IMR-90 (cell line): ENCODE measurements around the gene SORCS1. TPM values are rescaled to one million over a fixed set of nuclear protein-coding genes. Genes with fewer than 3 reads are reported as not detected.

Source experiments
- ATAC-seq: fragments of 200-7000 bp; cut with Tn5 transposase; 2 replicates; pipeline ENCODE4 v1.9.1; 2020; ENCODE audit warnings: low read depth, mild to moderate bottlenecking, moderate library complexity
- BruUV-seq: library from RNA; stranded (reverse); fragments of 400-500 nt; replicated peaks from 2 replicates; lab custom pipeline; 2021; lab: Mats Ljungman, UMichigan
- CTCF ChIA-PET: fragments of 300-600 bp; formaldehyde crosslinking; extraction: SDS; loops from one replicate; lab custom pipeline; 2021; ENCODE audit warnings: antibody characterized with exemption; lab: Yijun Ruan, JAX
- POLR2A ChIA-PET: fragments of 300-600 bp; sonication (Branson Sonifier 250); formaldehyde crosslinking; loops from one replicate; lab custom pipeline; 2022; ENCODE audit warnings: antibody characterized with exemption; ENCODE audit not compliant: unreplicated experiment; lab: Charles Lee
- DNase-seq: peaks from one replicate; pipeline ENCODE4 v3.0.0; 2013
- H2AFZ ChIP-seq: replicated peaks from 2 replicates; pipeline ENCODE3; 2013; ENCODE audit warnings: low read length, mild to moderate bottlenecking; ENCODE audit not compliant: poor library complexity
- H2AK5ac ChIP-seq: 2 replicates; pipeline ENCODE4 v1.6.1; 2013; ENCODE audit warnings: low read depth, low read length, inconsistent platforms
- H2AK9ac ChIP-seq: replicated peaks from 2 replicates; pipeline ENCODE3; 2013; ENCODE audit warnings: mild to moderate bottlenecking, low read depth, low read length, moderate library complexity; ENCODE audit not compliant: poor library complexity
- H2BK120ac ChIP-seq: 2 replicates; pipeline ENCODE4 v1.6.1; 2013; ENCODE audit warnings: low read depth, low read length, inconsistent platforms
- H2BK15ac ChIP-seq: 3 replicates; pipeline ENCODE4 v1.6.1; 2013; ENCODE audit warnings: low read depth, low read length, inconsistent platforms
- H2BK20ac ChIP-seq: 2 replicates; pipeline ENCODE4 v1.6.1; 2013; ENCODE audit warnings: low read depth, mild to moderate bottlenecking, inconsistent platforms, low read length, moderate library complexity
- H2BK5ac ChIP-seq: 2 replicates; pipeline ENCODE4 v1.6.1; 2013; ENCODE audit warnings: mild to moderate bottlenecking, low read depth, low read length, inconsistent platforms; ENCODE audit not compliant: poor library complexity, severe bottlenecking
- H3K14ac ChIP-seq: replicated peaks from 2 replicates; pipeline ENCODE4 v1.6.1; 2013; ENCODE audit warnings: low read depth, low read length, inconsistent platforms
- H3K18ac ChIP-seq: 2 replicates; pipeline ENCODE4 v1.6.1; 2013; ENCODE audit warnings: low read depth, low read length, control low read depth
- H3K23ac ChIP-seq: 2 replicates; pipeline ENCODE4 v1.6.1; 2013; ENCODE audit warnings: low read depth, low read length, inconsistent platforms
- H3K27ac ChIP-seq: 2 replicates; pipeline ENCODE4 v1.5.1; 2013; ENCODE audit warnings: mild to moderate bottlenecking, control low read depth, low read length; ENCODE audit not compliant: insufficient read depth
- H3K27me3 ChIP-seq: 2 replicates; pipeline ENCODE4 v1.6.1; 2013; ENCODE audit warnings: low read length; ENCODE audit not compliant: control insufficient read depth, insufficient read depth
- H3K36me3 ChIP-seq: 2 replicates; pipeline ENCODE4 v1.6.1; 2013; ENCODE audit warnings: low read length, mixed read lengths; ENCODE audit not compliant: control insufficient read depth, insufficient read depth
- H3K4ac ChIP-seq: 2 replicates; pipeline ENCODE4 v1.6.1; 2013; ENCODE audit warnings: low read depth, low read length, inconsistent platforms
- H3K4me1 ChIP-seq: 2 replicates; pipeline ENCODE4 v1.6.1; 2013; ENCODE audit warnings: low read length, mixed read lengths; ENCODE audit not compliant: control insufficient read depth, insufficient read depth
- H3K4me2 ChIP-seq: 2 replicates; pipeline ENCODE4 v1.6.1; 2013; ENCODE audit warnings: low read depth, mild to moderate bottlenecking, control low read depth, low read length, moderate library complexity
- H3K4me3 ChIP-seq: 2 replicates; pipeline ENCODE4 v1.5.1; 2013; ENCODE audit warnings: low read depth, mild to moderate bottlenecking, control low read depth, low read length, moderate library complexity; ENCODE audit not compliant: insufficient read depth
- H3K56ac ChIP-seq: 2 replicates; pipeline ENCODE4 v1.6.1; 2013; ENCODE audit warnings: low read length, inconsistent platforms; ENCODE audit not compliant: insufficient read depth; ENCODE audit errors: extremely low read depth
- H3K79me1 ChIP-seq, 2 experiments: 2 replicates each; pipeline ENCODE4 v1.6.1; 2013; ENCODE audit warnings: low read length in 2 of 2, inconsistent platforms in 1 of 2, low read depth in 1 of 2
- H3K9ac ChIP-seq: 2 replicates; pipeline ENCODE4 v1.6.1; 2013; ENCODE audit warnings: low read depth, low read length, control low read depth
- H3K9me1 ChIP-seq: 2 replicates; pipeline ENCODE4 v1.6.1; 2013; ENCODE audit warnings: low read length, inconsistent platforms; ENCODE audit not compliant: insufficient read depth
- H3K9me3 ChIP-seq: 2 replicates; pipeline ENCODE4 v1.6.1; 2013; ENCODE audit warnings: low read length; ENCODE audit not compliant: control insufficient read depth, insufficient read depth
- H4K20me1 ChIP-seq: 2 replicates; pipeline ENCODE4 v1.6.1; 2013; ENCODE audit warnings: low read length, inconsistent platforms; ENCODE audit not compliant: insufficient read depth
- H4K5ac ChIP-seq: 2 replicates; pipeline ENCODE4 v1.6.1; 2013; ENCODE audit warnings: mild to moderate bottlenecking, low read depth, low read length, control low read depth
- H4K8ac ChIP-seq, 2 experiments: 2 replicates each; pipeline ENCODE4 v1.6.1; 2013; ENCODE audit warnings: low read depth in 2 of 2, low read length in 2 of 2, control low read depth in 1 of 2, inconsistent platforms in 1 of 2
- H4K91ac ChIP-seq: 2 replicates; pipeline ENCODE4 v1.6.1; 2013; ENCODE audit warnings: low read depth, low read length, inconsistent platforms; ENCODE audit not compliant: insufficient read depth
- BHLHE40 ChIP-seq: fragments of 150-350 bp; IDR thresholded peaks from 2 replicates; pipeline ENCODE4 v1.6.1; 2016; ENCODE audit warnings: mild to moderate bottlenecking, low read depth, low read length
- CTCF ChIP-seq: conservative IDR thresholded peaks from 2 replicates; pipeline ENCODE4 v1.5.1; 2012; ENCODE audit warnings: mild to moderate bottlenecking, low read depth, low read length, improper control_type of control experiment
- MAFK ChIP-seq: IDR thresholded peaks from 2 replicates; pipeline ENCODE4 v1.6.1; 2012; ENCODE audit warnings: low read depth, low read length, improper control_type of control experiment
- MXI1 ChIP-seq: IDR thresholded peaks from 2 replicates; pipeline ENCODE4 v1.6.1; 2012; ENCODE audit warnings: low read depth, mild to moderate bottlenecking, low read length, moderate library complexity, borderline replicate concordance
- POLR2A ChIP-seq: IDR thresholded peaks from 2 replicates; pipeline ENCODE4 v1.6.1; 2012; ENCODE audit warnings: mild to moderate bottlenecking, low read depth, low read length
- RCOR1 ChIP-seq: IDR thresholded peaks from 2 replicates; pipeline ENCODE4 v1.6.1; 2012; ENCODE audit warnings: mild to moderate bottlenecking, low read length, improper control_type of control experiment; ENCODE audit not compliant: insufficient replicate concordance
- RFX5 ChIP-seq: IDR thresholded peaks from 2 replicates; pipeline ENCODE4 v1.8.0; 2012; ENCODE audit warnings: low read depth, mild to moderate bottlenecking, low read length, moderate library complexity
- SMC3 ChIP-seq: fragments of 150-350 bp; IDR thresholded peaks from 2 replicates; pipeline ENCODE4 v1.6.1; 2016; ENCODE audit warnings: low read depth, mild to moderate bottlenecking, antibody characterized with exemption, low read length, moderate library complexity
- USF2 ChIP-seq: fragments of 150-350 bp; IDR thresholded peaks from 2 replicates; pipeline ENCODE4 v1.6.1; 2017; ENCODE audit warnings: mild to moderate bottlenecking, antibody characterized with exemption, low read length, low read depth
- WGBS, 2 experiments: methylation state at CpG; one replicate each; pipeline versions ENCODE4 v1.1.5 to v1.1.7; 2013; ENCODE audit warnings: missing lambda C conversion rate in 2 of 2; ENCODE audit not compliant: insufficient read length in 1 of 2; ENCODE audit errors: extremely low coverage in 2 of 2; 5-methylcytosine and 5-hydroxymethylcytosine counted together
- dilution Hi-C: fragments of 300-500 bp; cut with HindIII; formaldehyde crosslinking; loops from one replicate; pipeline ENCODE4 v1.14.3; 2018; ENCODE audit warnings: low sequenced_read_pairs; ENCODE audit not compliant: unreplicated experiment
- in situ Hi-C: fragments of 300-500 bp; cut with MboI; formaldehyde crosslinking; loops from 3 replicates; pipeline ENCODE4 v1.14.3; 2019; ENCODE audit warnings: low sequenced_read_pairs, inconsistent platforms, mixed read lengths
- intact Hi-C: fragments of 100-400 bp; cut with micrococcal nuclease; formaldehyde crosslinking; loops from 2 replicates; pipeline ENCODE4 v1.10.0; 2022
- polyA plus RNA-seq, 3 experiments: library from polyadenylated mRNA; depleted of rRNA; stranded (reverse); fragments of >200 nt; gene quantifications; 2 replicates each; pipeline ENCODE4 v1.2.3, GENCODE V29; 2012; ENCODE audit warnings: low replicate concordance in 1 of 3
- total RNA-seq: library from RNA; depleted of rRNA; stranded (reverse); fragments of >200 nt; gene quantifications from 2 replicates; pipeline ENCODE4 v1.2.3, GENCODE V29; 2012

The SORCS1 gene
- total and polyA plus RNA-seq, 2 of the 4 experiments (the other 2 are of a cell fraction), result under 0.01 TPM; not detected in 1

- in situ Hi-C loops (no loop called here), intact Hi-C loops (no loop called here), dilution Hi-C loops (no loop called here)
- H3K79me1 ChIP-seq, result no peaks in the 10 kb centered on the region
- ATAC-seq (no peak), DNase-seq (no peak)
- H3K4me2 ChIP-seq, result no peak overlapping the region
- H2BK5ac ChIP-seq, result no peak overlapping the region
- no peak overlapping the region for H3K27ac ChIP-seq
- no peak overlapping the region for H2BK20ac ChIP-seq
- no peak overlapping the region for H4K91ac ChIP-seq
- H3K27me3 ChIP-seq, result no peaks in the 10 kb centered on the region
- H3K9me1 ChIP-seq, result no peaks in the 10 kb centered on the region
- H3K9me3 ChIP-seq, result 0 out of 2 replicates have a peak, but pooled peaks cover 1% of the 10 kb centered on the region
- WGBS, 2 experiments, result no CpG with 5 or more reads among the region's 1 CpG
- H3K9ac ChIP-seq, result no peak overlapping the region
- no peak overlapping the region for H4K5ac ChIP-seq
- H3K4me3 ChIP-seq, result no peak overlapping the region
- no peak overlapping the region for H2BK15ac ChIP-seq
- H4K20me1 ChIP-seq, result no peaks in the 10 kb centered on the region
- ChIA-PET POLR2A (no interaction called here), CTCF (no interaction called here)
- H3K4me1 ChIP-seq, result no peaks in the 10 kb centered on the region
- no peak overlapping the region for H4K8ac ChIP-seq
- H2AFZ ChIP-seq, result no peak overlapping the region
- no peak overlapping the region for H3K4ac ChIP-seq
- H3K36me3 ChIP-seq, result no peaks in the 10 kb centered on the region
- no peak overlapping the region for H2AK9ac ChIP-seq
- H2BK120ac ChIP-seq, result no peak overlapping the region
- no peak overlapping the region for H3K23ac ChIP-seq
- no TSS peak for BruUV-seq
- H2AK5ac ChIP-seq, result no peak overlapping the region
- H3K18ac ChIP-seq, result no peak overlapping the region
- no peak overlapping the region for H3K14ac ChIP-seq
- TF ChIP-seq RFX5 (no peak), SMC3 (no peak), MXI1 (no peak), POLR2A (no peak), MAFK (no peak), CTCF (no peak), USF2 (no peak), RCOR1 (no peak), BHLHE40 (no peak)
- no peak overlapping the region for H3K56ac ChIP-seq
Measured at GRCh38 chr10:106716381-106716780, 448.1 kb downstream of the SORCS1 start.
